ENCODE data around the gene ERAL1. TPM values are rescaled to one million over a fixed set of nuclear protein-coding genes. Genes with fewer than 3 reads are reported as not detected.
A peak's percentile ranks its signal among the peaks of the same experiment; 100 is the strongest.

Gene ERAL1
- total RNA-seq, 1 donor from 2014 or later = 61.1 TPM

- no peak for DNase-seq (ENCODE audit: low spot score)
- no peak overlapping the region for H3K27ac Mint-ChIP-seq (ENCODE audit: unreplicated experiment)
- peaks cover 29% of the 10 kb centered on the region for H3K4me1 Mint-ChIP-seq (ENCODE audit: unreplicated experiment)
- no peak for TF ChIP-seq CTCF (IDR thresholded peaks at IDR 0.05; ENCODE audit: unreplicated experiment)
- no peaks in the 10 kb centered on the region for H3K9me3 Mint-ChIP-seq (ENCODE audit: unreplicated experiment)
- no peaks in the 10 kb centered on the region for H3K27me3 Mint-ChIP-seq (ENCODE audit: unreplicated experiment)
- H3K4me3 Mint-ChIP-seq (ENCODE audit: unreplicated experiment) = peak overlapping the region; percentile 44
- H3K36me3 Mint-ChIP-seq (ENCODE audit: low read depth, unreplicated experiment) = peaks cover 27% of the 10 kb centered on the region
Measured at GRCh38 chr17:28862561-28862960, 7.7 kb downstream of the ERAL1 start.

- Mint-ChIP-seq H3K36me3 (ENCODE audit: low read depth, unreplicated experiment) (peaks cover 13% of the 10 kb centered on the region), H3K4me3 (ENCODE audit: unreplicated experiment) (peak overlapping the region; percentile 44), H3K27ac (ENCODE audit: unreplicated experiment) (no peak overlapping the region), H3K27me3 (ENCODE audit: unreplicated experiment) (no peaks in the 10 kb centered on the region), H3K9me3 (ENCODE audit: unreplicated experiment) (no peaks in the 10 kb centered on the region), H3K4me1 (ENCODE audit: unreplicated experiment) (peaks cover 20% of the 10 kb centered on the region)
- TF ChIP-seq CTCF (IDR thresholded peaks at IDR 0.05; ENCODE audit: unreplicated experiment) = no peak
- no peak for DNase-seq (ENCODE audit: low spot score)
Measured at GRCh38 chr17:28863953-28864352, 9.1 kb downstream of the ERAL1 start.

DNA sequence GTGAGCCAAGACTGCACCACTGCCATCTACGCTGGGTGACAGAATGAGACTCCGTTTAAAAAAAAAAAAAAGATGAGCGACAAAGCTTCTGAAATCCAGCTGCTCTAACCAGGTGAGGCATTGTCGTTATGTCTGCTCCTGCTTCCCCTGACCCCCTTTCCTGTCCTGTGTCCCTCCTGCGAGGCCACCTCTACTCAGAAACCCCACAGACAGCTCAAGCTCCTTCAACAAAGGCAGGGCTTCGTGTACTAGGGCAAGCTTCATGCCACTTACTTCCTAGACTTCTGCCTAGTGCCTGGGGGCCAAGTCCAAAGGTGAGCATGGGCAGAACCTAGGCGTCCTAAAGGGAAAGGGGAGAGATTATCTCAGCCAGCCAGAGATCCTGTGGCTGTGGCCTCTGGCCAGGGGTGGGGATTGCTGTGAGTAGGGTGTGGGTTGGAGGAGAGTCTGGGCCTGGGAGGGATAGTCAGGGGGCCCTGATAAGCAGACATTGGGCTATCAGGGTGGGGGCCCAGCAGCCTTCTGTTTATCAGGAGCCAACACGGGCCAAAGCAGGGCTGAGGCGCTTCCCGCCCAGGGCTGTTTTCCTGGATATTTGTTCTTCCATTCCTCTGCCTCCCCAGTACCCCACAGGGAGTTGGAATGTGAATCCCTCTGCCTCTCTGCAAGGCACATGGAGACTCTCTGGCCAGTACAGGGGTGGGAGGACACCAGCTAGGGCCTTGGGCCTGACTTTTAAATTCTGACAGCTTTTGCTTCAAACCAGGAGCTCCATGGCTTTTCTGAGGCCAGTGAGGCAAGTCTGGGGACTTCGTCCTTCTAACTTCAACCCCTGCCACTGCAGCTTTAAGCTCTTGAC lies 10.4 kb downstream of the ERAL1 start:
- H3K27me3 Mint-ChIP-seq (ENCODE audit: unreplicated experiment) = no peaks in the 10 kb centered on the region
- peaks cover 11% of the 10 kb centered on the region for H3K36me3 Mint-ChIP-seq (ENCODE audit: low read depth, unreplicated experiment)
- H3K4me3 Mint-ChIP-seq (ENCODE audit: unreplicated experiment) = no peak overlapping the region
- TF ChIP-seq CTCF (IDR thresholded peaks at IDR 0.05; ENCODE audit: unreplicated experiment) = no peak
- no peaks in the 10 kb centered on the region for H3K9me3 Mint-ChIP-seq (ENCODE audit: unreplicated experiment)
- H3K27ac Mint-ChIP-seq (ENCODE audit: unreplicated experiment) = peak overlapping the region; percentile 93
- peak; percentile 18 for DNase-seq (ENCODE audit: low spot score)
- peaks cover 20% of the 10 kb centered on the region for H3K4me1 Mint-ChIP-seq (ENCODE audit: unreplicated experiment)

GRCh38 chr17:28865946-28866752 lies 11.3 kb downstream of the ERAL1 start:
- Mint-ChIP-seq H3K27me3 (ENCODE audit: unreplicated experiment) (no peaks in the 10 kb centered on the region), H3K9me3 (ENCODE audit: unreplicated experiment) (no peaks in the 10 kb centered on the region), H3K27ac (ENCODE audit: unreplicated experiment) (peak overlapping the region; percentile 93), H3K36me3 (ENCODE audit: low read depth, unreplicated experiment) (peaks cover 11% of the 10 kb centered on the region), H3K4me1 (ENCODE audit: unreplicated experiment) (peaks cover 22% of the 10 kb centered on the region), H3K4me3 (ENCODE audit: unreplicated experiment) (no peak overlapping the region)
- TF ChIP-seq CTCF (IDR thresholded peaks at IDR 0.05; ENCODE audit: unreplicated experiment) = no peak
- DNase-seq (ENCODE audit: low spot score) = no peak
